Liver (tissue), 3 donors: ENCODE results near the gene PLXDC2.

Experiments used
- CTCF ChIP-seq: fragments of 150-350 bp; IDR thresholded peaks from 2 replicates; pipeline ENCODE4 v1.5.1; 2017; ENCODE audit warnings: improper control_type of control experiment, low read depth, low read length; ENCODE audit not compliant: missing input control
- FOXA1 ChIP-seq: IDR thresholded peaks from 2 replicates; pipeline ENCODE4 v1.6.1; 2016; ENCODE audit warnings: antibody characterized with exemption
- HNF4A ChIP-seq, 2 donors: conservative IDR thresholded peaks; 2 replicates each; pipeline ENCODE4 v1.6.1; 2016; ENCODE audit warnings: antibody characterized with exemption in 2 of 2, mild to moderate bottlenecking in 2 of 2
- HNF4G ChIP-seq: IDR thresholded peaks from 2 replicates; pipeline ENCODE4 v1.6.1; 2016; ENCODE audit warnings: antibody characterized with exemption
- MAX ChIP-seq: IDR thresholded peaks from 2 replicates; pipeline ENCODE4 v1.6.1; 2016; ENCODE audit warnings: antibody characterized with exemption
- REST ChIP-seq: IDR thresholded peaks from 2 replicates; pipeline ENCODE4 v1.6.1; 2016; ENCODE audit warnings: antibody characterized with exemption, mild to moderate bottlenecking
- SP1 ChIP-seq: IDR thresholded peaks from 2 replicates; pipeline ENCODE4 v1.6.1; 2018; ENCODE audit warnings: antibody characterized with exemption, mild to moderate bottlenecking
- ZBTB33 ChIP-seq: IDR thresholded peaks from 2 replicates; pipeline ENCODE4 v1.6.1; 2016; ENCODE audit warnings: antibody characterized with exemption
- donor health status: healthy.
- donor health status: healthy.

GRCh38 chr10:19922236-19922963 is 106.2 kb downstream of the PLXDC2 start:
- TF ChIP-seq REST (no peak), ZBTB33 (no peak), CTCF (no peak), MAX (no peak), SP1 (no peak), FOXA1 (no peak), HNF4A (conservative IDR thresholded peaks at IDR 0.05) (no peak), HNF4G (no peak)
